ENCODE results near the gene ULK2. TPM values are rescaled to one million over a fixed set of nuclear protein-coding genes. Genes with fewer than 3 reads are reported as not detected.

ULK2 gene
- total and polyA plus RNA-seq, 2 donors (not counting 1 experiment from before 2014, with no cell fraction given): 2.0 to 2.9 TPM

DNA sequence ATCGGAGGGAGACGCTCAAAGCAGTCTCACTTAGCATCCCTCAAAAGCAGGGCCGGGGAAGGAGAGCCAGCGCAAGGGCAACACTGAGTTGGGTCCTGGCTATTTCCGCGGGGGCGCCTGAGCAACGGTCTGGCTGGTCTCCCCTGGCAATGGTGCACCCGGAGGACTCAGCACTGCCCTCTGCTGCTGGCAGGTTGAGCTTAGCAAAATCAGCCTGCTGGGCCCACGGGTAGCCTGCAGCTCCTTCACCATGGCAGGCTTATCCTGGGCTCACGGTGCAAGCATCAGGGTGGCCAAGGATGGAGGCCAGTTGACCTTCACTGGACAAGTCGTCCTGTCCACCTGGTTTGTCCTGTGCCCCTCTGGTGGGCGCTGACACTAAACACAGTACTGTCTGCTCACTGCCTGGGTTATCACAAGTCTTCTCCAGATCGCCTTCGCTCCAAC lies 105.2 kb downstream of the ULK2 start:
- H3K27ac ChIP-seq (ENCODE audit: low read length in 2 of 2): no peak overlapping the region
- no peaks in the 10 kb centered on the region for H3K79me2 ChIP-seq (ENCODE audit: control insufficient read depth, insufficient read depth, low read length)
- POLR2A ChIA-PET: no interaction called here
- no peaks in the 10 kb centered on the region for H3K9me3 ChIP-seq (ENCODE audit: control extremely low read depth in 1 of 3, control insufficient read depth in 2 of 3, insufficient read depth in 1 of 3, low read length in 2 of 3)
- intact Hi-C loops (cut with micrococcal nuclease): loop anchor here (1.0 kb wide), 1 partner anchor 248 kb away; no protein-coding TSS in a partner anchor
- H3K27me3 ChIP-seq (replicated peaks in 1 of 4; ENCODE audit: control extremely low read depth in 1 of 4, control insufficient read depth in 3 of 4, insufficient read depth in 4 of 4, low read length in 3 of 4): no peaks in the 10 kb centered on the region
- Mint-ChIP-seq H3K27me3 (no peaks in the 10 kb centered on the region), H3K9me3 (ENCODE audit: insufficient read depth) (no peaks in the 10 kb centered on the region), H3K4me3 (no peak overlapping the region), H3K4me1 (no peaks in the 10 kb centered on the region), H3K27ac (peak overlapping the region; percentile 11)
- no peak overlapping the region for H3K4me3 ChIP-seq (ENCODE audit: control extremely low read depth in 1 of 5, extremely low read depth in 1 of 5, insufficient read depth in 1 of 5, low read depth in 2 of 5, low read length in 4 of 5)
- CTCF ChIA-PET: interaction anchor here (0.9 to 10.7 kb wide), 22 partner anchors 8 to 399 kb away, joined by 3 to 285 read pairs (median 5); partner anchors contain the start of genes ALDH3A2, B9D1 and MAPK7
- H3K4me1 ChIP-seq (ENCODE audit: control insufficient read depth in 2 of 2, insufficient read depth in 2 of 2, low read length in 2 of 2): peaks cover 0 to 7% of the 10 kb centered on the region in 2 donors
- no peaks in the 10 kb centered on the region for H3K36me3 ChIP-seq (replicated peaks in 1 of 2; ENCODE audit: control extremely low read depth in 1 of 2, control insufficient read depth in 1 of 2, extremely low read depth in 1 of 2, insufficient read depth in 2 of 2, low read length in 1 of 2)
- WGBS (ENCODE audit: insufficient coverage): 28% methylated on average over 15 of the region's 15 CpGs
- no peaks in the 10 kb centered on the region for H4K20me1 ChIP-seq (ENCODE audit: control insufficient read depth, insufficient read depth, low read length, poor library complexity, severe bottlenecking)
- peak overlapping the region; percentile 49 for H2AFZ ChIP-seq (ENCODE audit: insufficient read depth, low read depth, low read length, poor library complexity, severe bottlenecking)
- peak overlapping the region; percentile 38 for H3K4me2 ChIP-seq (replicated peaks; ENCODE audit: low read depth, low read length, poor library complexity, severe bottlenecking)
- DNase-seq: peak; percentile 80
- H3K9ac ChIP-seq (ENCODE audit: low read length): no peak overlapping the region
- TF ChIP-seq EZH2 (IDR thresholded peaks at IDR 0.05; ENCODE audit: borderline replicate concordance, insufficient read depth, low read depth, low read length, poor library complexity, severe bottlenecking): no peak
- TF ChIP-seq, protein P1, sequence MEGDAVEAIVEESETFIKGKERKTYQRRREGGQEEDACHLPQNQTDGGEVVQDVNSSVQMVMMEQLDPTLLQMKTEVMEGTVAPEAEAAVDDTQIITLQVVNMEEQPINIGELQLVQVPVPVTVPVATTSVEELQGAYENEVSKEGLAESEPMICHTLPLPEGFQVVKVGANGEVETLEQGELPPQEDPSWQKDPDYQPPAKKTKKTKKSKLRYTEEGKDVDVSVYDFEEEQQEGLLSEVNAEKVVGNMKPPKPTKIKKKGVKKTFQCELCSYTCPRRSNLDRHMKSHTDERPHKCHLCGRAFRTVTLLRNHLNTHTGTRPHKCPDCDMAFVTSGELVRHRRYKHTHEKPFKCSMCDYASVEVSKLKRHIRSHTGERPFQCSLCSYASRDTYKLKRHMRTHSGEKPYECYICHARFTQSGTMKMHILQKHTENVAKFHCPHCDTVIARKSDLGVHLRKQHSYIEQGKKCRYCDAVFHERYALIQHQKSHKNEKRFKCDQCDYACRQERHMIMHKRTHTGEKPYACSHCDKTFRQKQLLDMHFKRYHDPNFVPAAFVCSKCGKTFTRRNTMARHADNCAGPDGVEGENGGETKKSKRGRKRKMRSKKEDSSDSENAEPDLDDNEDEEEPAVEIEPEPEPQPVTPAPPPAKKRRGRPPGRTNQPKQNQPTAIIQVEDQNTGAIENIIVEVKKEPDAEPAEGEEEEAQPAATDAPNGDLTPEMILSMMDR (IDR thresholded peaks at IDR 0.05): peak; percentile 69
- ATAC-seq (ENCODE audit: low read depth): peak; percentile 71

DNA sequence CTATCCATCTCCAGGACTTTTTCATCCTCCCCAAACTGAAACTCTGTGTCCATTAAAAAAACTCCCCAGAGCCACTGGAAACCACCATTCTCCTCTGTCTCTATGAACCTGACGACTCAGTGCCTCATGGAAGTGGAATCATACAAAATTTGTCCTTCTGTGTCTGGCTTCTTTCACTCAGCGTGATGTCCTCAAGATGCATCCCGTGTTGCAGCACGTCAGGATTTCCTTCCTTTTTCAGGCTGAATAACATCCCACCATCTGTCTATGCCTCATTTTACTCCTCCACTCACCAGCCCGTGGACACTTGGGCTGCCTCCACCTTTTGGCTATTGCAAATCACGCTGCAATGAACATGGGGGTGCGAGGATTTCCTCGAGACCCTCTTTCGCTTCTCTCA lies 107.0 kb downstream of the ULK2 start:
- H3K9me3 ChIP-seq (ENCODE audit: control extremely low read depth in 1 of 3, control insufficient read depth in 2 of 3, insufficient read depth in 1 of 3, low read length in 2 of 3): no peaks in the 10 kb centered on the region
- H3K27ac ChIP-seq (ENCODE audit: low read length in 2 of 2): no peak overlapping the region
- no peaks in the 10 kb centered on the region for H3K36me3 ChIP-seq (replicated peaks in 1 of 2; ENCODE audit: control extremely low read depth in 1 of 2, control insufficient read depth in 1 of 2, extremely low read depth in 1 of 2, insufficient read depth in 2 of 2, low read length in 1 of 2)
- ATAC-seq (ENCODE audit: low read depth) (no peak), DNase-seq (no peak)
- intact Hi-C loops (cut with micrococcal nuclease): no loop called here
- peaks cover 5 to 12% of the 10 kb centered on the region in 2 donors for H3K4me1 ChIP-seq (ENCODE audit: control insufficient read depth in 2 of 2, insufficient read depth in 2 of 2, low read length in 2 of 2)
- ChIA-PET CTCF (interaction anchor here (1.6 to 10.7 kb wide), 5 partner anchors 12 to 397 kb away, joined by 4 to 285 read pairs (median 37); partner anchors contain the start of genes ALDH3A1, ALDH3A2 and B9D1), POLR2A (no interaction called here)
- H3K9ac ChIP-seq (ENCODE audit: low read length): no peak overlapping the region
- no peak overlapping the region for H3K4me2 ChIP-seq (replicated peaks; ENCODE audit: low read depth, low read length, poor library complexity, severe bottlenecking)
- H3K4me1 Mint-ChIP-seq: peaks cover 11% of the 10 kb centered on the region
- no peak overlapping the region for H3K4me3 Mint-ChIP-seq
- H3K4me3 ChIP-seq (ENCODE audit: control extremely low read depth in 1 of 5, extremely low read depth in 1 of 5, insufficient read depth in 1 of 5, low read depth in 2 of 5, low read length in 4 of 5): no peak overlapping the region
- TF ChIP-seq, protein P1 (IDR thresholded peaks at IDR 0.05): no peak
- no peak for TF ChIP-seq EZH2 (IDR thresholded peaks at IDR 0.05; ENCODE audit: borderline replicate concordance, insufficient read depth, low read depth, low read length, poor library complexity, severe bottlenecking)
- no peaks in the 10 kb centered on the region for H3K27me3 ChIP-seq (replicated peaks in 1 of 4; ENCODE audit: control extremely low read depth in 1 of 4, control insufficient read depth in 3 of 4, insufficient read depth in 4 of 4, low read length in 3 of 4)
- no peaks in the 10 kb centered on the region for H3K79me2 ChIP-seq (ENCODE audit: control insufficient read depth, insufficient read depth, low read length)
- H3K27ac Mint-ChIP-seq: no peak overlapping the region
- no peak overlapping the region for H2AFZ ChIP-seq (ENCODE audit: insufficient read depth, low read depth, low read length, poor library complexity, severe bottlenecking)
- 66% methylated on average over 8 of the region's 9 CpGs for WGBS (ENCODE audit: insufficient coverage)
- no peaks in the 10 kb centered on the region for H3K27me3 Mint-ChIP-seq
- no peaks in the 10 kb centered on the region for H3K9me3 Mint-ChIP-seq (ENCODE audit: insufficient read depth)
- H4K20me1 ChIP-seq (ENCODE audit: control insufficient read depth, insufficient read depth, low read length, poor library complexity, severe bottlenecking): no peaks in the 10 kb centered on the region

All from B cell (primary cell).